ENCODE measurements around the gene NT5C3A. TPM values are rescaled to one million over a fixed set of nuclear protein-coding genes. Genes with fewer than 3 reads are reported as not detected.
"Not testable (repeated sequence)": the region's sequence is repeated elsewhere in the genome, so short reads cannot be mapped to it uniquely, and the experiment has no call there.

NT5C3A gene
- total and polyA plus RNA-seq, 2 of the 13 experiments (the other 11 are each of a cell fraction or from before 2014, with no cell fraction given), result 16.9 to 34.0 TPM

GRCh38 chr7:32979246-32979645 lies 83.3 kb downstream of the NT5C3A start:
- POLR2A ChIA-PET; FAIRE-seq; H3K4me3 ChIP-seq (replicated peaks in 1 of 3; ENCODE audit: insufficient read depth in 1 of 3, low read depth in 2 of 3, low read length in 3 of 3); ATAC-seq; H3K9ac ChIP-seq (ENCODE audit: insufficient read depth, low read depth, low read length); H3K79me2 ChIP-seq (ENCODE audit: insufficient read depth, low read length); DNase-seq (ENCODE audit: low spot score); in situ Hi-C loops (cut with HindIII; ENCODE audit: extremely low pct_ligation_motif_present, low pct_unique_long_range_greater_than_20kb); BruUV-seq (replicated peaks); H3K27me3 ChIP-seq (ENCODE audit: control insufficient read depth in 1 of 2, insufficient read depth in 2 of 2, low read length in 2 of 2); H3K4me2 ChIP-seq (ENCODE audit: low read depth, low read length); H4K20me1 ChIP-seq (ENCODE audit: insufficient read depth, low read length); H3K36me3 ChIP-seq (replicated peaks in 1 of 2; ENCODE audit: control insufficient read depth in 1 of 2, insufficient read depth in 2 of 2, low read length in 2 of 2); CTCF ChIA-PET (ENCODE audit: low intra/inter-chr PET ratio, low total read pairs); H3K9me3 ChIP-seq (ENCODE audit: low read length); H3K27ac ChIP-seq (ENCODE audit: extremely low read length, insufficient read depth, low read length); H2AFZ ChIP-seq (ENCODE audit: low read length); H3K4me1 ChIP-seq (ENCODE audit: insufficient read depth, low read length); intact Hi-C loops (cut with micrococcal nuclease; ENCODE audit: unreplicated experiment): not testable (repeated sequence)
- WGBS (ENCODE audit: low lambda C conversion rate), result 95% methylated on average over 6 of the region's 6 CpGs
- peak; percentile 16; the same call in 1 of the 2 replicates for TF ChIP-seq FOSL2 (CRISPR knock-in tag; IDR thresholded peaks at IDR 0.05)

DNA sequence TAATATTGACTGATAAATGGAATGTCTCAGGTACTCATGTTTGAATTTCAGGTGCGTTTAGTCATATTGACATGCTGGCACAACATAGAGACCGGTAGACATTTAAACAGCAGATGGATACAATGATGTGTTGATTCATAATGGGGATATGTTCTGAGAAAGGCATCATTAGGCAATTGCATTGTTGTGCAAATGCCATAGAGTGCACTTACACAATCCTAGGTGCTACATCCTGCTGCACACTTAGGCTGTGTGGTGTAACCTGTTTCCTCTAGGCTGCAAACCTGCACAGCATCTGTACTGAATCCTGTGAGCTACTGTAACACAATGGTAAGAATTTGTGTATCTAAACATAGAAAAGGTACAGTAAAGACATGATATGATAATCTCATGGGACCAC lies 85.4 kb downstream of the NT5C3A start:
- DNase-seq (ENCODE audit: low spot score); H2AFZ ChIP-seq (ENCODE audit: low read length); H3K4me1 ChIP-seq (ENCODE audit: insufficient read depth, low read length); FAIRE-seq; H3K79me2 ChIP-seq (ENCODE audit: insufficient read depth, low read length); H3K27me3 ChIP-seq (ENCODE audit: control insufficient read depth in 1 of 2, insufficient read depth in 2 of 2, low read length in 2 of 2); H4K20me1 ChIP-seq (ENCODE audit: insufficient read depth, low read length); H3K4me3 ChIP-seq (replicated peaks in 1 of 3; ENCODE audit: insufficient read depth in 1 of 3, low read depth in 2 of 3, low read length in 3 of 3); H3K9ac ChIP-seq (ENCODE audit: insufficient read depth, low read depth, low read length); H3K4me2 ChIP-seq (ENCODE audit: low read depth, low read length); in situ Hi-C loops (cut with HindIII; ENCODE audit: extremely low pct_ligation_motif_present, low pct_unique_long_range_greater_than_20kb); BruUV-seq (replicated peaks); H3K9me3 ChIP-seq (ENCODE audit: low read length); H3K36me3 ChIP-seq (replicated peaks in 1 of 2; ENCODE audit: control insufficient read depth in 1 of 2, insufficient read depth in 2 of 2, low read length in 2 of 2); ATAC-seq; H3K27ac ChIP-seq (ENCODE audit: extremely low read length, insufficient read depth, low read length); CTCF ChIA-PET (ENCODE audit: low intra/inter-chr PET ratio, low total read pairs); POLR2A ChIA-PET; intact Hi-C loops (cut with micrococcal nuclease; ENCODE audit: unreplicated experiment): not testable (repeated sequence)
- 97% methylated on average over 2 of the region's 2 CpGs for WGBS (ENCODE audit: low lambda C conversion rate)

DNA sequence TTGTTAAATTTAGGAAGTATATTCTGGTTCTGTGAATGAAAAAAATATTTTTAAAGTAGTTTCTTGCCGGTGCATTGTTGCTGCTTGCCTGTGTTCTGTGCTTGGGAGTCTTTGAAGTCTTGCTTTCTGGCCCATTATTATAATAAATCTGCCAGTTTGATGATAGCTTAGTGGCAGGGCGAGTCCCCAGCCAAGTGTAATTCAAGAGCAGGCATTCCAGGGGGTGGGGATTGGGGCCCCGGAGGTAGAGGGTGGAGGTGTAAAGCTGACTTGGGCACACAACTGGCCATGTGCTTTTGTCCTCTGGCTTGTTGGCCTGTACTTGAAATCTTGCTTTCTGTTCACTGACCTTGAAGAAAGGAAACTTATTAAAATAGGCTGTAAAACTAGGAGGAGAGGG lies 90.6 kb downstream of the NT5C3A start:
- POLR2A ChIA-PET; BruUV-seq (replicated peaks); H2AFZ ChIP-seq (ENCODE audit: low read length); H3K27ac ChIP-seq (ENCODE audit: extremely low read length, insufficient read depth, low read length); CTCF ChIA-PET (ENCODE audit: low intra/inter-chr PET ratio, low total read pairs); DNase-seq (ENCODE audit: low spot score); FAIRE-seq; H3K4me3 ChIP-seq (replicated peaks in 1 of 3; ENCODE audit: insufficient read depth in 1 of 3, low read depth in 2 of 3, low read length in 3 of 3); H3K9me3 ChIP-seq (ENCODE audit: low read length); H3K4me1 ChIP-seq (ENCODE audit: insufficient read depth, low read length); H3K27me3 ChIP-seq (ENCODE audit: control insufficient read depth in 1 of 2, insufficient read depth in 2 of 2, low read length in 2 of 2); H3K9ac ChIP-seq (ENCODE audit: insufficient read depth, low read depth, low read length); in situ Hi-C loops (cut with HindIII; ENCODE audit: extremely low pct_ligation_motif_present, low pct_unique_long_range_greater_than_20kb); intact Hi-C loops (cut with micrococcal nuclease; ENCODE audit: unreplicated experiment); H4K20me1 ChIP-seq (ENCODE audit: insufficient read depth, low read length); ATAC-seq; H3K79me2 ChIP-seq (ENCODE audit: insufficient read depth, low read length); H3K36me3 ChIP-seq (replicated peaks in 1 of 2; ENCODE audit: control insufficient read depth in 1 of 2, insufficient read depth in 2 of 2, low read length in 2 of 2); H3K4me2 ChIP-seq (ENCODE audit: low read depth, low read length): not testable (repeated sequence)
- 100% methylated on average over 2 of the region's 3 CpGs for WGBS (ENCODE audit: low lambda C conversion rate)

Measured in HepG2 (cell line).